Stimulated activated CD8-positive, alpha-beta memory T cell treated with anti-CD3 and anti-CD28 coated beads, Interleukin-12 subunit alpha, Interleukin-12 subunit beta, amount 100 ng/mL, for 24 hours (primary cell): ENCODE measurements around the gene BPIFA2.

Experiments
- DNase-seq: peaks from one replicate; pipeline ENCODE4 v3.0.0-alpha.2; 2020; ENCODE audit errors: extremely low read depth

BPIFA2 gene

GRCh38 chr20:33192912-33193501, 25.0 kb downstream of the BPIFA2 start:
- DNase-seq = no peak

- DNase-seq = no peak
Observed at GRCh38 chr20:33199026-33199425, 31.1 kb downstream of the BPIFA2 start.

DNA sequence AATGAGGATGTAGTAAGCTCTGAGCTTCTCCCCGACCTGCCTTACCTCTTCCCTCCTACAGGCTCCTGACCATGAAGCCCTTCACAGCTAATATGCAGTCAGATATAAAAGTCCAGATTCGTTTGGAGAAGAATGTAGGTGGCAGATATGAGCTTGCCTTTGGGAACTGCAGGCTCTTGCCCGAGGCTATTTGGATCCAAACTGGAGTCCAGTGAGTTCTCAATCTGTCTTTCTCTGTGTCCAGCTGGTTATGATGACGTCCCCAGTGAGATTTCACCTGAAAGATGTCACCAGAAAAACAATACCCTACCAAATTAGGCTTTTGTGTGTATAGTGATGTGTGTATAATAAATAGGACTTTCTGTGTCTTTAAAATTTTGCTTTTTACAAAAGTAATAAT, 34.5 kb downstream of the BPIFA2 start:
- DNase-seq = no peak

DNA sequence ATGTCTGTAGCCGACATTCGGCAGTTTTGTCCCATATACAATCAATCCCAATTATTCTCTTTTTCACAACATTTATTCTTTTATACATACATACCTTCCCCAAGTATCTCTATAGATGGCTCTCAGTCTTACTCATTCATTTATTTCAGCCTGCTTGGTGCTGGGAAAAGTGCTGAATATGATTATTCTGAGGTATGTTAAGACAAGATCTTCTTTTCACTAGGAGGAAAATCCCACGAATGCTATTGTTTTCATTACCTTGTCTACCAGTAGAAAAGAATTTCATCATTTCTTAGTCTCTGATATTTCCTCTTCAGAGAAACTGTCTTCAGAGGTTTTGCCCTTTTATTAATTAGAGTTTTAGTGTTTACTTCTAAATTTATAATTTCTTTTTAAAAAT, 35.5 kb downstream of the BPIFA2 start:
- no peak for DNase-seq

DNA sequence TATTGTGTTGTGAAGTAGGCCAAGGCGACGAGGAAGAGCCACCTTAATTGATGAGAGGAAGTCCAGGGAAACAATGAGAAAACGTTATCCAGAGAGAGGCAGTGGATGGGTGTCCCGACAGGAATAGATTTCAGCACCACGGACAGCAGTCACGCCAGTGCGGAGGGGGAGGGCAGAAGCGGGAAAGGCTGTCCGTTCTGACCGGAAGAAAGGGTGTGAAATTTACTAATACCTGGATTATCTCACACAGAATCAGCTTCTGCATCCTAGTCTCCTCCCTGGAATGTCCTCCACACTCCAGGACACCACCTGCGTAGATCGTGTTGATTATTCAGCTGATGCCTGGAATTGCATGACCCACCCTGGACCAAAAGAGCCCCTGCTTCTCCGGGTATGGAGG, 41.8 kb downstream of the BPIFA2 start:
- no peak for DNase-seq

DNA sequence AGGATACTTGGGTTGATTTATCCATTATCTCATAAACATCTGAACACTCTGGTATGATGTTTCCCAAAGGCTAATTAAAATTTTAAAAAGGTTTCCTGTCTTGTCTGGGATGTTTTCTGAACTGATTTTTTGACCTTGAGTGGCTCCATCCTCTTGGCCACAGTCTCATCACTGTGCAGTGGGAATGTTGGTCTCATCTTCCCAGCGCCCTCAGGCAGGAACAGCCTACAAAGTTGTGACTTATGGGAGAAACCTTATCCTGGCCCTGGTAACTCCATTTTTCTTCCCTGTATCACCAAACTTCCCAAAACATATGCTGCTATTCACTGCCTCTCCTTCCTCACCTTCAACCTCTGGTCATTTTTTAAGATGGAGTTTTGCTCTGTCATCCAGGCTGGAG, 42.4 kb downstream of the BPIFA2 start:
- no peak for DNase-seq

GRCh38 chr20:33211817-33212424, 44.0 kb downstream of the BPIFA2 start:
- DNase-seq = no peak

DNA sequence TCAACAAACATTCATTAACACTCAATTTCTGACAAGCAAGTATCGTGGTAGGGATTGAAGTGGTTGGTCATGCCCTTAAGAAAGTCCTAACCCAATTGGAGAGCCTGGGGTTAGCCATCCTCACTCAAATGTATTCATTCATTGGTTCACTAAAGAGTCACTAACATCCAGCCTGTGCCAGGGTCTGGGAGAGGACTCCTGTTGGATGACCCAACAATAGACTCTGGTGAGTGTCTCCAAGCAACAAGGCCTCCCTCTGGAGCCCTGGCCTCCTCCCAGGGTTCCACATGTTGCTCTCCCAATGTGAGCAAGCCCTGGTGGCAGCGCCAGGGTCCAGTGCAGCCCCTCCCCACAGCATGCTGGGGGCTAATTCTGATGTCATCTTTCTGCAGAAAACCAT, 49.1 kb downstream of the BPIFA2 start, which contains the start of gene BPIFA3:
Gene BPIFA3, plus strand, starts transcription at position 301 of the 400 bp plus-strand sequence. CDS start 185 bp downstream, outside the sequence.
- DNase-seq = no peak

- DNase-seq = no peak
Observed at GRCh38 chr20:33224399-33224798, 56.4 kb downstream of the BPIFA2 start.

DNA sequence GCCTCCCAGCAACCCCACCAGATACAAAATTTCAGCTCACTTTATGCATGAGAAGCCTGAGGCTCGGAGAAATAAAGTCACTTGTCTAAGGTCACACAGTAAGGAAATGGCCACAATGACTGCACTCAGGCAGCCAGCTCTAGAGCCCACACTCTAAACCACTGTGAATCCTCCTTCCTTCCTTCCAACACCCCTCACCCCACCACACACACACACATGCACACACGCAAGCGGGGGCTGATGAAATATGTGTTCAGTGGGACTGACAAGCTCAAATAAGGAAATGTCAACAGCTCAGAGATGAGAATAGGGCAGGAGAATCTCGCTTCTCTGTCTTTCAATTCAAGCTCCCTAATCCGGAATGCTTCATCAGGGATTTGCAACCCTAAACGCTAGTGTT, 61.9 kb downstream of the BPIFA2 start:
- no peak for DNase-seq
